VCaP (cell line): ENCODE measurements around the gene SRPK2.

ENCODE experiments used
- H3K27ac ChIP-seq: fragments of 450-650 bp; 2 replicates; pipeline ENCODE4 v1.5.1; 2017
- TF ChIP-seq, protein P1 (sequence below): fragments of 450-650 bp; conservative IDR thresholded peaks from 2 replicates; pipeline ENCODE4 v1.5.1; 2017; ENCODE audit warnings: mild to moderate bottlenecking, moderate library complexity

The SRPK2 gene

DNA sequence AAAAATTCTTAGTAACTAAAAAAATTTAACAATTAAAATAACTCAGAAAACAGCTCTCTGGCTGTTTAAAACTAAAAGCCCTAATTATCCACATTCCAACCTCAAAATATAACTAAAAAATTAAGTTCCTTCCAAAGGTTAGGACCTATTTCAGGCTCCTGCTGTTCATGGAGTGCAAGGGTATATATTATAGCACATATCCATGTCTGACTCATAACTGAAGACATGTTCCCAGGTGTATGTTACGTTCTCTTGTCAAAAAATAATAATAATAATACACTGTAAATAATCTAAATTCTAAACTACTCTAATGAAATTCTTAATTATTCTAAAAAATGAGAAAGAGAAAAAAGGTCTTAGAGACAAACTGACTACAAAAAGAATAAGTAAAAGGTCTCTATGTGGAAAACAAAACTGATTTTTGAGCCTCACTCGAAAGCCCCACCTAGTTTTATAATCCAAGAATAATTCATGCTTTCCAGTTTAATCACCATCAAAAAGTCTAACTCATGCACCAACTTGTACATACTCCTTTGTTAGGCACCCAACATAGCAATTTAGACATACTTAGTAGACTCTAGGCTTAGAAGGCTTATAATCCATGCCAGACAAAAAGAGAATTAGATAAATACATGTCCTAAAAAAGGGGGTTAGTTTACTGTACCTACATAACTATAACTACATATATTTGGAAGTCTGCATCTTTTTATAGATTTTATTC is 203.3 kb downstream of the SRPK2 start:
- TF ChIP-seq, protein P1, sequence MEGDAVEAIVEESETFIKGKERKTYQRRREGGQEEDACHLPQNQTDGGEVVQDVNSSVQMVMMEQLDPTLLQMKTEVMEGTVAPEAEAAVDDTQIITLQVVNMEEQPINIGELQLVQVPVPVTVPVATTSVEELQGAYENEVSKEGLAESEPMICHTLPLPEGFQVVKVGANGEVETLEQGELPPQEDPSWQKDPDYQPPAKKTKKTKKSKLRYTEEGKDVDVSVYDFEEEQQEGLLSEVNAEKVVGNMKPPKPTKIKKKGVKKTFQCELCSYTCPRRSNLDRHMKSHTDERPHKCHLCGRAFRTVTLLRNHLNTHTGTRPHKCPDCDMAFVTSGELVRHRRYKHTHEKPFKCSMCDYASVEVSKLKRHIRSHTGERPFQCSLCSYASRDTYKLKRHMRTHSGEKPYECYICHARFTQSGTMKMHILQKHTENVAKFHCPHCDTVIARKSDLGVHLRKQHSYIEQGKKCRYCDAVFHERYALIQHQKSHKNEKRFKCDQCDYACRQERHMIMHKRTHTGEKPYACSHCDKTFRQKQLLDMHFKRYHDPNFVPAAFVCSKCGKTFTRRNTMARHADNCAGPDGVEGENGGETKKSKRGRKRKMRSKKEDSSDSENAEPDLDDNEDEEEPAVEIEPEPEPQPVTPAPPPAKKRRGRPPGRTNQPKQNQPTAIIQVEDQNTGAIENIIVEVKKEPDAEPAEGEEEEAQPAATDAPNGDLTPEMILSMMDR: no peak
- no peak overlapping the region for H3K27ac ChIP-seq

GRCh38 chr7:105180002-105180401 is 208.7 kb downstream of the SRPK2 start:
- TF ChIP-seq, protein P1: no peak
- H3K27ac ChIP-seq: no peak overlapping the region

DNA sequence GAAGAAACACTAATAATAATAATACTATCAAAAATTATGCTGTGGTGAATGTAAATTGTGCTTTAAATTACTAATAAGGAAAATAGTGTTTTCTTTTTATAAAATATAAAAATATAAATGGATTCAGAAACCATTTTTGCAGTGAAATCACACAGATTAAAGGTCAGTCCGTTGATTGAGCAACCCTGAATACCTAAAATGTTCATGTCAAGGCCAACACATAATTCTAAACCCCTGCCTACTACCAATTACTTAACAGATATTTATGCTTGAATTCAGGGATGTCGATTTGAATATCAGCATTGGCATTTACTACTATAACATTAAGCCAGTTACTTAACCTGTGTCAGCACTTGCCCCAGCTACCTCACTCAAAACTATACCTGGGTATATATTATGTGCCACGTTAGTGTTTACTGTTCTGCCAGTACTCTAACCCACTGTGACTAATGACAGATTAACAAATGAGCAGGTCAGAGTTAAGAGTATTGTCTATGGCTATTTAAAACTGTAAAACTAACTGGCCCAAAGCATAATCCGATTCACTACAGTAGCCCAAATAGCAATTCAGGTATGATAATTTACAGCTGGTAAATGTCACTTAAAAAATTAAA is 209.7 kb downstream of the SRPK2 start:
- H3K27ac ChIP-seq: no peak overlapping the region
- TF ChIP-seq, protein P1: no peak

- H3K27ac ChIP-seq: no peak overlapping the region
- TF ChIP-seq, protein P1: no peak
These were observed 210.5 kb downstream of the SRPK2 start for GRCh38 chr7:105178177-105178576.

DNA sequence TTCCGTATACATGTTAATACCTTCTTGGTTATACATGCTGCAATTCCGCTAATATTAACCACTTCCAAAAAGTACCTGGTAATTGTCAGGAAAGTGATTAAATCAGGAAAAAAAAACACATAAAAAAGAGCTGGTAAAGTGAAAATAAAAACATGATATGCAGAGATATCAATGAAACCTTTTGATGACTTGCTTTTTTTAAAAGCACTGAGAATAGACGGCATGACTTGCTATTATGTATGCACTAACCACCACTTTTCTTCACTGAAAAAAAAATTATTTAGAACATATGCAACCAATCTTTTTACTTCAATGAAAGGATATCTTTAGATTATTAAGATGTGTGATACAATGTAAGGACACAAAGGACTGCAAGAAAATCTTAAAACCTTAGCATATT is 211.7 kb downstream of the SRPK2 start:
- TF ChIP-seq, protein P1: no peak

GRCh38 chr7:105173586-105173985 is 215.1 kb downstream of the SRPK2 start:
- no peak overlapping the region for H3K27ac ChIP-seq
- TF ChIP-seq, protein P1: no peak

More for the DNA sequence above, 211.7 kb downstream of the SRPK2 start:
- no peak overlapping the region for H3K27ac ChIP-seq

DNA sequence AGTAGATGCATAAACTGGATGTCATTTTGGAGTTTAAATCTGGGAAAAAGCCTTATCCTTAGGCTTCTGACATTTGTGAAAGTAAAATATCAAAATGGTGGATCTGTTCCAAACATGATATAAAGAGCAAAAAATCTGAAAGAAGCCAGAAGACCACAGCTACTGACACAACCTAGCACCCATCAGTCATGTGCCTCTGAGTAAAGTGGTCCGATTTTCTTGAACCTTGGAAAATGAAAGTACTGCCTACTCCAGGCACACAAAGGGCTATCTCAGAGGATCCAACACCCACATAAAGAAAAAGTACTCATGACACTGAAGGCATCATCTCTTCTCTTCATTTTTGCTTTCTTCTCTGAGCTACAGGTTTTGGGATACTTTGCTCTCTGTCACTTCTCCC is 224.0 kb downstream of the SRPK2 start:
- TF ChIP-seq, protein P1: no peak
- H3K27ac ChIP-seq: no peak overlapping the region
